ENCODE measurements around the gene NCKAP5.

DNA sequence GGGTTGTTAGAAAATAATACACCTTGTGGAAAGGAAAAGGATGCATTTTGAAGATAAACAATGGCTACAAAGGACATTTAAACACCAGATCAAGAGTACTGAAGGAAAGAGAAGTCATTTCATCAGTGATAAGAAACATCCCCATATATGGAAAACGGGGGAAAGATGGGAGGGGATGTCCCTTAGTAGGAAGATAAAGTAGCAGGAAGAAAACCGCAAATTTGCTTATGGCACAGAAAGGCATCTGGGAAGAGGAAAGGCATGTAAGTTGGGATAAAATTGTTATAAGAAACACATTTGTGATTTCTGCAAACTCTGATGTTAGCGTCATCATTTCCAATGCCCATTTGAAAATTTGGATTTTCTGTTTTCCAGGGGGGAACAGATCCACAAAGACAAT is 887.7 kb downstream of the NCKAP5 start:
- TF ChIP-seq, protein P1, sequence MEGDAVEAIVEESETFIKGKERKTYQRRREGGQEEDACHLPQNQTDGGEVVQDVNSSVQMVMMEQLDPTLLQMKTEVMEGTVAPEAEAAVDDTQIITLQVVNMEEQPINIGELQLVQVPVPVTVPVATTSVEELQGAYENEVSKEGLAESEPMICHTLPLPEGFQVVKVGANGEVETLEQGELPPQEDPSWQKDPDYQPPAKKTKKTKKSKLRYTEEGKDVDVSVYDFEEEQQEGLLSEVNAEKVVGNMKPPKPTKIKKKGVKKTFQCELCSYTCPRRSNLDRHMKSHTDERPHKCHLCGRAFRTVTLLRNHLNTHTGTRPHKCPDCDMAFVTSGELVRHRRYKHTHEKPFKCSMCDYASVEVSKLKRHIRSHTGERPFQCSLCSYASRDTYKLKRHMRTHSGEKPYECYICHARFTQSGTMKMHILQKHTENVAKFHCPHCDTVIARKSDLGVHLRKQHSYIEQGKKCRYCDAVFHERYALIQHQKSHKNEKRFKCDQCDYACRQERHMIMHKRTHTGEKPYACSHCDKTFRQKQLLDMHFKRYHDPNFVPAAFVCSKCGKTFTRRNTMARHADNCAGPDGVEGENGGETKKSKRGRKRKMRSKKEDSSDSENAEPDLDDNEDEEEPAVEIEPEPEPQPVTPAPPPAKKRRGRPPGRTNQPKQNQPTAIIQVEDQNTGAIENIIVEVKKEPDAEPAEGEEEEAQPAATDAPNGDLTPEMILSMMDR (IDR thresholded peaks at IDR 0.05 in 2 of 3, conservative IDR thresholded peaks at IDR 0.05 in 1 of 3; ENCODE audit: insufficient read depth in 2 of 3, low read depth in 1 of 3, low read length in 3 of 3): no peak
- no peak for TF ChIP-seq POLR2AphosphoS5 (IDR thresholded peaks at IDR 0.05; ENCODE audit: control insufficient read depth, insufficient read depth, low read depth, low read length)
- TF ChIP-seq, protein P2, sequence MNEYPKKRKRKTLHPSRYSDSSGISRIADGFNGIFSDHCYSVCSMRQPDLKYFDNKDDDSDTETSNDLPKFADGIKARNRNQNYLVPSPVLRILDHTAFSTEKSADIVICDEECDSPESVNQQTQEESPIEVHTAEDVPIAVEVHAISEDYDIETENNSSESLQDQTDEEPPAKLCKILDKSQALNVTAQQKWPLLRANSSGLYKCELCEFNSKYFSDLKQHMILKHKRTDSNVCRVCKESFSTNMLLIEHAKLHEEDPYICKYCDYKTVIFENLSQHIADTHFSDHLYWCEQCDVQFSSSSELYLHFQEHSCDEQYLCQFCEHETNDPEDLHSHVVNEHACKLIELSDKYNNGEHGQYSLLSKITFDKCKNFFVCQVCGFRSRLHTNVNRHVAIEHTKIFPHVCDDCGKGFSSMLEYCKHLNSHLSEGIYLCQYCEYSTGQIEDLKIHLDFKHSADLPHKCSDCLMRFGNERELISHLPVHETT (CRISPR knock-in tag; conservative IDR thresholded peaks at IDR 0.05 in 1 of 2, IDR thresholded peaks at IDR 0.05 in 1 of 2): no peak
- TF ChIP-seq, protein P3, sequence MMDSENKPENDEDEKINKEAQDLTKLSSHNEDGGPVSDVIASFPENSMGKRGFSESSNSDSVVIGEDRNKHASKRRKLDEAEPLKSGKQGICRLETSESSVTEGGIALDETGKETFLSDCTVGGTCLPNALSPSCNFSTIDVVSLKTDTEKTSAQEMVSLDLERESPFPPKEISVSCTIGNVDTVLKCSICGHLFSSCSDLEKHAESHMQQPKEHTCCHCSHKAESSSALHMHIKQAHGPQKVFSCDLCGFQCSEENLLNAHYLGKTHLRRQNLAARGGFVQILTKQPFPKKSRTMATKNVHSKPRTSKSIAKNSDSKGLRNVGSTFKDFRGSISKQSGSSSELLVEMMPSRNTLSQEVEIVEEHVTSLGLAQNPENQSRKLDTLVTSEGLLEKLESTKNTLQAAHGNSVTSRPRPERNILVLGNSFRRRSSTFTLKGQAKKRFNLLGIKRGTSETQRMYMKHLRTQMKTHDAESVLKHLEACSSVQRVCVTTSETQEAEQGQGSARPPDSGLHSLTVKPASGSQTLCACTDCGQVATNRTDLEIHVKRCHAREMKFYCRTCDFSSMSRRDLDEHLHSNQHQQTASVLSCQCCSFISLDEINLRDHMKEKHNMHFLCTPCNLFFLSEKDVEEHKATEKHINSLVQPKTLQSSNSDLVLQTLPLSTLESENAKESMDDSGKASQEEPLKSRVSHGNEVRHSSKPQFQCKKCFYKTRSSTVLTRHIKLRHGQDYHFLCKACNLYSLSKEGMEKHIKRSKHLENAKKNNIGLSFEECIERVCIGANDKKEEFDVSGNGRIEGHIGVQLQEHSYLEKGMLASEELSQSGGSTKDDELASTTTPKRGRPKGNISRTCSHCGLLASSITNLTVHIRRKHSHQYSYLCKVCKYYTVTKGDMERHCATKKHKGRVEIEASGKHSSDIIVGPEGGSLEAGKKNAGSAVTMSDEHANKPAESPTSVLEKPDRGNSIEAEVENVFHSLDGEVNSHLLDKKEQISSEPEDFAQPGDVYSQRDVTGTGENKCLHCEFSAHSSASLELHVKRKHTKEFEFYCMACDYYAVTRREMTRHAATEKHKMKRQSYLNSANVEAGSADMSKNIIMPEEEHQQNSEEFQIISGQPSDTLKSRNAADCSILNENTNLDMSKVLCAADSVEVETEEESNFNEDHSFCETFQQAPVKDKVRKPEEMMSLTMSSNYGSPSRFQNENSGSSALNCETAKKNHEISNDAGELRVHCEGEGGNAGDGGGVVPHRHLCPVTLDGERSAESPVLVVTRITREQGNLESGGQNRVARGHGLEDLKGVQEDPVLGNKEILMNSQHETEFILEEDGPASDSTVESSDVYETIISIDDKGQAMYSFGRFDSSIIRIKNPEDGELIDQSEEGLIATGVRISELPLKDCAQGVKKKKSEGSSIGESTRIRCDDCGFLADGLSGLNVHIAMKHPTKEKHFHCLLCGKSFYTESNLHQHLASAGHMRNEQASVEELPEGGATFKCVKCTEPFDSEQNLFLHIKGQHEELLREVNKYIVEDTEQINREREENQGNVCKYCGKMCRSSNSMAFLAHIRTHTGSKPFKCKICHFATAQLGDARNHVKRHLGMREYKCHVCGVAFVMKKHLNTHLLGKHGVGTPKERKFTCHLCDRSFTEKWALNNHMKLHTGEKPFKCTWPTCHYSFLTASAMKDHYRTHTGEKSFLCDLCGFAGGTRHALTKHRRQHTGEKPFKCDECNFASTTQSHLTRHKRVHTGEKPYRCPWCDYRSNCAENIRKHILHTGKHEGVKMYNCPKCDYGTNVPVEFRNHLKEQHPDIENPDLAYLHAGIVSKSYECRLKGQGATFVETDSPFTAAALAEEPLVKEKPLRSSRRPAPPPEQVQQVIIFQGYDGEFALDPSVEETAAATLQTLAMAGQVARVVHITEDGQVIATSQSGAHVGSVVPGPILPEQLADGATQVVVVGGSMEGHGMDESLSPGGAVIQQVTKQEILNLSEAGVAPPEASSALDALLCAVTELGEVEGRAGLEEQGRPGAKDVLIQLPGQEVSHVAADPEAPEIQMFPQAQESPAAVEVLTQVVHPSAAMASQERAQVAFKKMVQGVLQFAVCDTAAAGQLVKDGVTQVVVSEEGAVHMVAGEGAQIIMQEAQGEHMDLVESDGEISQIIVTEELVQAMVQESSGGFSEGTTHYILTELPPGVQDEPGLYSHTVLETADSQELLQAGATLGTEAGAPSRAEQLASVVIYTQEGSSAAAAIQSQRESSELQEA (IDR thresholded peaks at IDR 0.05; ENCODE audit: low read depth): no peak
- TF ChIP-seq EZH2 (IDR thresholded peaks at IDR 0.05; ENCODE audit: borderline replicate concordance, low read depth, low read length): no peak
- TF ChIP-seq, protein P4, sequence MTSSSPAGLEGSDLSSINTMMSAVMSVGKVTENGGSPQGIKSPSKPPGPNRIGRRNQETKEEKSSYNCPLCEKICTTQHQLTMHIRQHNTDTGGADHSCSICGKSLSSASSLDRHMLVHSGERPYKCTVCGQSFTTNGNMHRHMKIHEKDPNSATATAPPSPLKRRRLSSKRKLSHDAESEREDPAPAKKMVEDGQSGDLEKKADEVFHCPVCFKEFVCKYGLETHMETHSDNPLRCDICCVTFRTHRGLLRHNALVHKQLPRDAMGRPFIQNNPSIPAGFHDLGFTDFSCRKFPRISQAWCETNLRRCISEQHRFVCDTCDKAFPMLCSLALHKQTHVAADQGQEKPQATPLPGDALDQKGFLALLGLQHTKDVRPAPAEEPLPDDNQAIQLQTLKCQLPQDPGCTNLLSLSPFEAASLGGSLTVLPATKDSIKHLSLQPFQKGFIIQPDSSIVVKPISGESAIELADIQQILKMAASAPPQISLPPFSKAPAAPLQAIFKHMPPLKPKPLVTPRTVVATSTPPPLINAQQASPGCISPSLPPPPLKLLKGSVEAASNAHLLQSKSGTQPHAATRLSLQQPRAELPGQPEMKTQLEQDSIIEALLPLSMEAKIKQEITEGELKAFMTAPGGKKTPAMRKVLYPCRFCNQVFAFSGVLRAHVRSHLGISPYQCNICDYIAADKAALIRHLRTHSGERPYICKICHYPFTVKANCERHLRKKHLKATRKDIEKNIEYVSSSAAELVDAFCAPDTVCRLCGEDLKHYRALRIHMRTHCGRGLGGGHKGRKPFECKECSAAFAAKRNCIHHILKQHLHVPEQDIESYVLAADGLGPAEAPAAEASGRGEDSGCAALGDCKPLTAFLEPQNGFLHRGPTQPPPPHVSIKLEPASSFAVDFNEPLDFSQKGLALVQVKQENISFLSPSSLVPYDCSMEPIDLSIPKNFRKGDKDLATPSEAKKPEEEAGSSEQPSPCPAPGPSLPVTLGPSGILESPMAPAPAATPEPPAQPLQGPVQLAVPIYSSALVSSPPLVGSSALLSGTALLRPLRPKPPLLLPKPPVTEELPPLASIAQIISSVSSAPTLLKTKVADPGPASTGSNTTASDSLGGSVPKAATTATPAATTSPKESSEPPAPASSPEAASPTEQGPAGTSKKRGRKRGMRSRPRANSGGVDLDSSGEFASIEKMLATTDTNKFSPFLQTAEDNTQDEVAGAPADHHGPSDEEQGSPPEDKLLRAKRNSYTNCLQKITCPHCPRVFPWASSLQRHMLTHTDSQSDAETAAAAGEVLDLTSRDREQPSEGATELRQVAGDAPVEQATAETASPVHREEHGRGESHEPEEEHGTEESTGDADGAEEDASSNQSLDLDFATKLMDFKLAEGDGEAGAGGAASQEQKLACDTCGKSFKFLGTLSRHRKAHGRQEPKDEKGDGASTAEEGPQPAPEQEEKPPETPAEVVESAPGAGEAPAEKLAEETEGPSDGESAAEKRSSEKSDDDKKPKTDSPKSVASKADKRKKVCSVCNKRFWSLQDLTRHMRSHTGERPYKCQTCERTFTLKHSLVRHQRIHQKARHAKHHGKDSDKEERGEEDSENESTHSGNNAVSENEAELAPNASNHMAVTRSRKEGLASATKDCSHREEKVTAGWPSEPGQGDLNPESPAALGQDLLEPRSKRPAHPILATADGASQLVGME (CRISPR knock-in tag; IDR thresholded peaks at IDR 0.05): no peak
- no peak for TF ChIP-seq FOSL1 (tag; conservative IDR thresholded peaks at IDR 0.05)

Measured in K562 (cell line).